SK-N-SH treated with all-trans-retinoic acid at 6 μM for 48 hours (cell line): ENCODE results near the gene ENAH.

Experiments
- ARNTL ChIP-seq: fragments of 450-650 bp; formaldehyde crosslinking; IDR thresholded peaks from 2 replicates; pipeline ENCODE4 v1.5.0; 2020; ENCODE audit warnings: low read depth, mild to moderate bottlenecking, moderate library complexity, borderline replicate concordance
- BACH2 ChIP-seq: fragments of 250-450 bp; sonication (Bioruptor Pico); IDR thresholded peaks from 2 replicates; pipeline ENCODE4 v1.9.0; 2021; ENCODE audit warnings: mild to moderate bottlenecking, borderline replicate concordance
- CREB5 ChIP-seq: fragments of 250-450 bp; sonication (Bioruptor Pico); IDR thresholded peaks from 2 replicates; pipeline ENCODE4 v1.5.1; 2020; ENCODE audit warnings: low read depth, mild to moderate bottlenecking, moderate library complexity
- CSRNP3 ChIP-seq: fragments of 250-450 bp; sonication (Bioruptor Pico); IDR thresholded peaks from 2 replicates; pipeline ENCODE4 v1.5.1; 2021; ENCODE audit warnings: mild to moderate bottlenecking, moderate library complexity
- GLIS3 ChIP-seq: fragments of 250-450 bp; sonication (Bioruptor Pico); IDR thresholded peaks from 2 replicates; pipeline ENCODE4 v1.5.0; 2020; ENCODE audit warnings: mild to moderate bottlenecking, moderate library complexity
- ISL1 ChIP-seq: fragments of 250-450 bp; sonication (Bioruptor Pico); IDR thresholded peaks from 2 replicates; pipeline ENCODE4 v2.1.2; 2022; ENCODE audit warnings: mild to moderate bottlenecking, moderate library complexity
- PATZ1 ChIP-seq: fragments of 250-450 bp; sonication (Bioruptor Pico); IDR thresholded peaks from 2 replicates; pipeline ENCODE4 v1.8.0; 2020; ENCODE audit warnings: mild to moderate bottlenecking, moderate library complexity, borderline replicate concordance
- RARB ChIP-seq: fragments of 250-450 bp; sonication (Bioruptor Pico); IDR thresholded peaks from 2 replicates; pipeline ENCODE4 v1.8.0; 2021; ENCODE audit warnings: mild to moderate bottlenecking, moderate library complexity
- SNAI2 ChIP-seq: fragments of 250-450 bp; sonication (Bioruptor Pico); IDR thresholded peaks from 2 replicates; pipeline ENCODE4 v1.5.0; 2020; ENCODE audit warnings: mild to moderate bottlenecking, moderate library complexity
- TSHZ2 ChIP-seq: fragments of 250-450 bp; sonication (Bioruptor Pico); IDR thresholded peaks from 2 replicates; pipeline ENCODE4 v1.5.0; 2020; ENCODE audit warnings: mild to moderate bottlenecking, moderate library complexity
- ZC3H10 ChIP-seq: fragments of 250-450 bp; sonication (Bioruptor Pico); IDR thresholded peaks from 2 replicates; pipeline ENCODE4 v1.5.1; 2021; ENCODE audit warnings: mild to moderate bottlenecking, moderate library complexity
- ZFP3 ChIP-seq: fragments of 250-450 bp; sonication (Bioruptor Pico); IDR thresholded peaks from 2 replicates; pipeline ENCODE4 v1.5.0; 2020; ENCODE audit warnings: mild to moderate bottlenecking, moderate library complexity
- ZFP30 ChIP-seq: fragments of 450-650 bp; formaldehyde crosslinking; IDR thresholded peaks from 2 replicates; pipeline ENCODE4 v1.5.0; 2022; ENCODE audit warnings: mild to moderate bottlenecking, moderate library complexity
- ZNF70 ChIP-seq: fragments of 450-650 bp; formaldehyde crosslinking; IDR thresholded peaks from 2 replicates; pipeline ENCODE4 v1.5.0; 2020; ENCODE audit warnings: mild to moderate bottlenecking, moderate library complexity

GRCh38 chr1:225592362-225593025 lies 60.4 kb downstream of the ENAH start:
- TF ChIP-seq GLIS3 (CRISPR knock-in tag): no peak
- TF ChIP-seq ARNTL (CRISPR knock-in tag): no peak
- TF ChIP-seq RARB (CRISPR knock-in tag): no peak
- TF ChIP-seq TSHZ2: no peak
- TF ChIP-seq PATZ1 (CRISPR knock-in tag): no peak
- no peak for TF ChIP-seq CSRNP3 (CRISPR knock-in tag)
- TF ChIP-seq ZFP3 (CRISPR knock-in tag): no peak
- TF ChIP-seq CREB5 (CRISPR knock-in tag): no peak
- no peak for TF ChIP-seq SNAI2
- TF ChIP-seq ZNF70: no peak
- TF ChIP-seq BACH2 (CRISPR knock-in tag): no peak
- no peak for TF ChIP-seq ZC3H10 (CRISPR knock-in tag)
- TF ChIP-seq ISL1 (CRISPR knock-in tag): no peak
- no peak for TF ChIP-seq ZFP30
